ENCODE results near the gene LAMA5.

- TF ChIP-seq CTCF (IDR thresholded peaks at IDR 0.05) (no peak), EZH2 (IDR thresholded peaks at IDR 0.05; ENCODE audit: borderline replicate concordance, insufficient read depth, low read depth, low read length, poor library complexity, severe bottlenecking) (no peak)
Observed at GRCh38 chr20:62319346-62319909, 47.7 kb downstream of the LAMA5 start.

All from B cell (primary cell).